HEK293 (cell line): ENCODE measurements around the gene CNMD.

Experiments used
- CTCF ChIA-PET: fragments of 350-600 bp; formaldehyde crosslinking; extraction: SDS; loops from one replicate; lab custom pipeline; 2021; ENCODE audit warnings: antibody characterized with exemption; lab: Yijun Ruan, JAX
- POLR2A ChIA-PET: fragments of 300-600 bp; formaldehyde crosslinking; extraction: SDS; loops from one replicate; lab custom pipeline; 2020; ENCODE audit warnings: antibody characterized with exemption, inconsistent platforms; lab: Yijun Ruan, JAX
- H3K27ac ChIP-seq: fragments of 200-500 bp; sonication (Bioruptor generic); 2 replicates; pipeline ENCODE4 v1.5.1; 2014; ENCODE audit warnings: low read depth, low read length, control low read depth, inconsistent platforms; ENCODE audit errors: extremely low read depth
- H3K36me3 ChIP-seq, 2 experiments: fragments of 200-500 bp in 1 of 2; sonication (Bioruptor generic) in 1 of 2; 1 replicate in 1 of 2; 2 replicates in 1 of 2; pipeline ENCODE4 v1.5.1; 2014 to 2017; ENCODE audit warnings: inconsistent platforms in 2 of 2, low read length in 2 of 2; ENCODE audit not compliant: control insufficient read depth in 2 of 2, insufficient read depth in 1 of 2
- H3K4me1 ChIP-seq: fragments of 200-500 bp; sonication (Bioruptor generic); 2 replicates; pipeline ENCODE4 v1.5.1; 2014; ENCODE audit warnings: mild to moderate bottlenecking, low read length, inconsistent platforms; ENCODE audit not compliant: control insufficient read depth, insufficient read depth
- H3K4me3 ChIP-seq: 2 replicates; pipeline ENCODE4 v1.5.1; 2011; ENCODE audit warnings: low read depth, mild to moderate bottlenecking, control low read depth, low read length, moderate library complexity
- H3K9me3 ChIP-seq: fragments of 200-500 bp; sonication (Bioruptor generic); 2 replicates; pipeline ENCODE4 v1.5.1; 2014; ENCODE audit warnings: low read depth, low read length, inconsistent platforms; ENCODE audit not compliant: control insufficient read depth, insufficient read depth
- GLIS1 ChIP-seq: fragments of 450-650 bp; formaldehyde crosslinking; IDR thresholded peaks from 2 replicates; pipeline ENCODE4 v1.5.1; 2016; ENCODE audit warnings: missing biosample characterization, missing genetic modification characterization
- REPIN1 ChIP-seq: fragments of 450-650 bp; formaldehyde crosslinking; IDR thresholded peaks from 2 replicates; pipeline ENCODE4 v1.5.1; 2017; ENCODE audit warnings: missing biosample characterization, missing genetic modification characterization, low read depth
- ZEB2 ChIP-seq: fragments of 450-650 bp; formaldehyde crosslinking; IDR thresholded peaks from 2 replicates; pipeline ENCODE4 v1.5.1; 2016; ENCODE audit warnings: missing biosample characterization, missing genetic modification characterization
- ZFP41 ChIP-seq: fragments of 450-650 bp; formaldehyde crosslinking; IDR thresholded peaks from 2 replicates; pipeline ENCODE4 v1.5.1; 2016; ENCODE audit warnings: missing biosample characterization, missing genetic modification characterization, borderline replicate concordance
- ZFP69B ChIP-seq: fragments of 450-650 bp; formaldehyde crosslinking; IDR thresholded peaks from 2 replicates; pipeline ENCODE4 v1.5.1; 2016; ENCODE audit warnings: missing biosample characterization, missing genetic modification characterization
- ZNF114 ChIP-seq: fragments of 450-650 bp; formaldehyde crosslinking; IDR thresholded peaks from 2 replicates; pipeline ENCODE4 v1.5.0; 2017; ENCODE audit warnings: missing biosample characterization, missing genetic modification characterization
- ZNF138 ChIP-seq: fragments of 450-650 bp; formaldehyde crosslinking; IDR thresholded peaks from 2 replicates; pipeline ENCODE4 v1.5.1; 2016; ENCODE audit warnings: missing biosample characterization, missing genetic modification characterization, borderline replicate concordance
- ZNF146 ChIP-seq: fragments of 450-650 bp; formaldehyde crosslinking; IDR thresholded peaks from 2 replicates; pipeline ENCODE4 v1.5.1; 2016; ENCODE audit warnings: missing biosample characterization, missing genetic modification characterization
- ZNF155 ChIP-seq: fragments of 450-650 bp; formaldehyde crosslinking; IDR thresholded peaks from 2 replicates; pipeline ENCODE4 v1.5.1; 2016; ENCODE audit warnings: missing biosample characterization, missing genetic modification characterization
- ZNF19 ChIP-seq: fragments of 450-650 bp; formaldehyde crosslinking; IDR thresholded peaks from 2 replicates; pipeline ENCODE4; 2016; ENCODE audit warnings: missing biosample characterization, missing genetic modification characterization, low read depth
- ZNF391 ChIP-seq: fragments of 450-650 bp; formaldehyde crosslinking; IDR thresholded peaks from 2 replicates; pipeline ENCODE4 v1.5.1; 2016; ENCODE audit warnings: low read depth, missing biosample characterization, missing genetic modification characterization, borderline replicate concordance
- ZNF404 ChIP-seq: fragments of 450-650 bp; formaldehyde crosslinking; IDR thresholded peaks from 2 replicates; pipeline ENCODE4 v1.5.1; 2017; ENCODE audit warnings: missing biosample characterization, missing genetic modification characterization
- ZNF571 ChIP-seq: fragments of 450-650 bp; formaldehyde crosslinking; IDR thresholded peaks from 2 replicates; pipeline ENCODE4 v1.5.0; 2017; ENCODE audit warnings: missing biosample characterization, missing genetic modification characterization
- ZNF654 ChIP-seq: fragments of 450-650 bp; formaldehyde crosslinking; IDR thresholded peaks from 2 replicates; pipeline ENCODE4 v1.5.1; 2016; ENCODE audit warnings: low read depth, missing biosample characterization, missing genetic modification characterization
- ZNF658 ChIP-seq: fragments of 450-650 bp; formaldehyde crosslinking; IDR thresholded peaks from 2 replicates; pipeline ENCODE4; 2016; ENCODE audit warnings: missing biosample characterization, missing genetic modification characterization
- ZNF707 ChIP-seq: fragments of 450-650 bp; formaldehyde crosslinking; IDR thresholded peaks from 2 replicates; pipeline ENCODE4 v1.5.1; 2016; ENCODE audit warnings: missing biosample characterization, missing genetic modification characterization
- ZNF837 ChIP-seq: fragments of 450-650 bp; formaldehyde crosslinking; IDR thresholded peaks from 2 replicates; pipeline ENCODE4 v1.5.1; 2016; ENCODE audit warnings: missing biosample characterization, missing genetic modification characterization
- TF ChIP-seq, protein P1 (sequence below): sonication (generic); formaldehyde crosslinking; IDR thresholded peaks from 2 replicates; pipeline ENCODE4 v1.8.1; 2022; ENCODE audit warnings: mild to moderate bottlenecking, moderate library complexity, missing genetic modification reagents
- TF ChIP-seq, protein P2 (sequence below): fragments of 450-650 bp; formaldehyde crosslinking; IDR thresholded peaks from 2 replicates; pipeline ENCODE4 v1.5.1; 2016; ENCODE audit warnings: missing biosample characterization, missing genetic modification characterization
- TF ChIP-seq, protein P3 (sequence below): fragments of 450-650 bp; formaldehyde crosslinking; IDR thresholded peaks from 2 replicates; pipeline ENCODE4 v1.5.1; 2016; ENCODE audit warnings: missing biosample characterization, missing genetic modification characterization
- TF ChIP-seq, protein P4 (sequence below): fragments of 450-650 bp; formaldehyde crosslinking; IDR thresholded peaks from 2 replicates; pipeline ENCODE4 v1.5.1; 2016; ENCODE audit warnings: missing biosample characterization, missing genetic modification characterization
- TF ChIP-seq, protein P5 (sequence below): fragments of 450-650 bp; formaldehyde crosslinking; conservative IDR thresholded peaks from 2 replicates; pipeline ENCODE4 v1.5.1; 2016; ENCODE audit warnings: low read depth, missing biosample characterization, missing genetic modification characterization
- TF ChIP-seq, protein P6 (sequence below): fragments of 450-650 bp; IDR thresholded peaks from 2 replicates; pipeline ENCODE4 v1.5.1; 2018; ENCODE audit warnings: missing biosample characterization, missing genetic modification characterization

The CNMD gene

DNA sequence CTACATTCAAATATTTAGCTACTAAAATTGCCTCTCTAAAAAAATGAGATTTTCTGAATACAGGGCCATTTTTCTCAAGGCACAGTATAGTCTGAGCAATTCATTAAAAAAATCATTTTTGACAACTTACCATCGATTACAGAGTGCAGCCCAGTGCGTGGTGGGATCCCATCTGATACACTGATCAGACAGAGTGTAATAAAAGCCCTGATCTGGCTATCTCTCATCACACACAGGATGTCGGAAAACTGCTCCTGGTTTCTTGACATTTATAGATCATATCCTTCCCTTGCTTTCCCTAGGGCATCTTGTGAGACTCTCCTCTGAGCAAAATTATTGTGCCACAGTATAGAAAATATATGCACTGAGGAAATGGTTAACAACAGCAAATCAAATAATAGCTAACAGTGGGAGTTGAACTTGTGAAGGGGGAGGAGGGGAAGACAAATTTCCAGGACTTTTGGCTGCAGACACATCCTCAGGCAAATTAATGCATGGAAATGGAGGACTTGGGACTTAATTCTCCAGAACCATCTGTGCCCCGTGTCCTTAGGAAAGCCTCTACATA lies 28.4 kb upstream of the CNMD start:
- CTCF ChIA-PET, result interaction anchor here (1.0 kb wide), 1 partner anchor 159 kb away, joined by 6 read pairs; no protein-coding TSS in a partner anchor

DNA sequence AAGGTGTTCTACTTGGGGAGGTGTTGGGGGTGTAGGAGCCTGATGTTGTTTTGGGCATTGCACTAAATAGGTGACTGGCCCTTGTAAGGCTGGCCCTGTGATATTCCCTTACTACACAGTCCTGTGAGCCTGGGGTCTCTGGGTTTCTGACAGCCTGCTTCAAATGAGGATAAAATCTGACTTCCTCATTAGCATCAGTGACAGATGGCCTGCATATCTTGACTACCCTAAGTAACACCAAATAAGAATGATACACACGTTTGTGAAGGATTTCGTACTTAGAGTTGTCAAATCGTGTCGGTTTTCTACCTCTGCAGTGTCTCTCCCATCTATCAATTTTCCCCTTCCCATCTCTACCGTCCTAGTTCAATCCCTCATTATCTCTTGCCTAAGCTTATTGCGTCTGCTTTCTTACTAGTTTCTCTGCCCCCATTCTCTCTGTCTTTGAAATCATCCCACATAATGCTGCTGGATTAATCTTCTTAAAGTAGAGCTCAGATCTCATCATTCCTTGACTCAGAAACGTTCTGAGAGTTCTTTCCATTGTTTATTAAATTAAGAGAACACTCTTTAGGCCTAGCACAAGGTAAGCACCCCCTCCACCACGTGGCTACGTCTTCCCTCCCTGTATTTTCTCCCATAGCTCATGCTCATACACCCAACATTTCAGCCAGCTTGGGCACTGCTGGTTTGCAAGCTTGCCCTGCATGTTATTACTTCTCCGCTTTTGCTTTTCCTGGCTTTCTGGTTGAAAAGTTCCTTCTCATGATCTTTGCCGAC lies 26.2 kb upstream of the CNMD start:
- Histone ChIP-seq H3K4me3 (no peak overlapping the region), H3K9me3 (no peaks in the 10 kb centered on the region), H3K36me3 (no peaks in the 10 kb centered on the region), H3K4me1 (no peaks in the 10 kb centered on the region), H3K27ac (no peak overlapping the region)
- CTCF ChIA-PET, result interaction anchor here (0.5 to 1.6 kb wide), 2 partner anchors 42 to 44 kb away, joined by 3 to 6 read pairs; no protein-coding TSS in a partner anchor
- POLR2A ChIA-PET, result no interaction called here
- TF ChIP-seq ZFP69B (tag by site-specific recombination), result no peak
- no peak for TF ChIP-seq ZNF138 (tag by site-specific recombination)
- no peak for TF ChIP-seq ZNF837 (tag by site-specific recombination)
- TF ChIP-seq ZNF658 (tag by site-specific recombination), result no peak
- TF ChIP-seq, protein P1, sequence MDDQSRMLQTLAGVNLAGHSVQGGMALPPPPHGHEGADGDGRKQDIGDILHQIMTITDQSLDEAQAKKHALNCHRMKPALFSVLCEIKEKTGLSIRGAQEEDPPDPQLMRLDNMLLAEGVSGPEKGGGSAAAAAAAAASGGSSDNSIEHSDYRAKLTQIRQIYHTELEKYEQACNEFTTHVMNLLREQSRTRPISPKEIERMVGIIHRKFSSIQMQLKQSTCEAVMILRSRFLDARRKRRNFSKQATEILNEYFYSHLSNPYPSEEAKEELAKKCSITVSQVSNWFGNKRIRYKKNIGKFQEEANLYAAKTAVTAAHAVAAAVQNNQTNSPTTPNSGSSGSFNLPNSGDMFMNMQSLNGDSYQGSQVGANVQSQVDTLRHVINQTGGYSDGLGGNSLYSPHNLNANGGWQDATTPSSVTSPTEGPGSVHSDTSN (CRISPR knock-in tag), result no peak
- TF ChIP-seq GLIS1 (tag by site-specific recombination), result no peak
- TF ChIP-seq, protein P2, sequence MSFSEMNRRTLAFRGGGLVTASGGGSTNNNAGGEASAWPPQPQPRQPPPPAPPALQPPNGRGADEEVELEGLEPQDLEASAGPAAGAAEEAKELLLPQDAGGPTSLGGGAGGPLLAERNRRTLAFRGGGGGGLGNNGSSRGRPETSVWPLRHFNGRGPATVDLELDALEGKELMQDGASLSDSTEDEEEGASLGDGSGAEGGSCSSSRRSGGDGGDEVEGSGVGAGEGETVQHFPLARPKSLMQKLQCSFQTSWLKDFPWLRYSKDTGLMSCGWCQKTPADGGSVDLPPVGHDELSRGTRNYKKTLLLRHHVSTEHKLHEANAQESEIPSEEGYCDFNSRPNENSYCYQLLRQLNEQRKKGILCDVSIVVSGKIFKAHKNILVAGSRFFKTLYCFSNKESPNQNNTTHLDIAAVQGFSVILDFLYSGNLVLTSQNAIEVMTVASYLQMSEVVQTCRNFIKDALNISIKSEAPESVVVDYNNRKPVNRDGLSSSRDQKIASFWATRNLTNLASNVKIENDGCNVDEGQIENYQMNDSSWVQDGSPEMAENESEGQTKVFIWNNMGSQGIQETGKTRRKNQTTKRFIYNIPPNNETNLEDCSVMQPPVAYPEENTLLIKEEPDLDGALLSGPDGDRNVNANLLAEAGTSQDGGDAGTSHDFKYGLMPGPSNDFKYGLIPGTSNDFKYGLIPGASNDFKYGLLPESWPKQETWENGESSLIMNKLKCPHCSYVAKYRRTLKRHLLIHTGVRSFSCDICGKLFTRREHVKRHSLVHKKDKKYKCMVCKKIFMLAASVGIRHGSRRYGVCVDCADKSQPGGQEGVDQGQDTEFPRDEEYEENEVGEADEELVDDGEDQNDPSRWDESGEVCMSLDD (tag by site-specific recombination), result no peak

More for the DNA sequence above, 28.4 kb upstream of the CNMD start:
- Histone ChIP-seq H3K4me3 (no peak overlapping the region), H3K4me1 (no peaks in the 10 kb centered on the region), H3K27ac (no peak overlapping the region), H3K36me3 (no peaks in the 10 kb centered on the region), H3K9me3 (no peaks in the 10 kb centered on the region)
- POLR2A ChIA-PET, result no interaction called here
- TF ChIP-seq ZEB2 (no peak), ZFP41 (no peak), ZNF391 (tag by site-specific recombination) (no peak), ZNF114 (no peak), ZNF654 (tag by site-specific recombination) (no peak), ZNF155 (tag by site-specific recombination) (no peak), ZNF404 (tag by site-specific recombination) (no peak), ZNF19 (tag by site-specific recombination) (no peak), REPIN1 (tag by site-specific recombination) (no peak), ZNF707 (tag by site-specific recombination) (no peak), ZNF146 (tag by site-specific recombination) (no peak), ZNF571 (tag by site-specific recombination) (no peak)
- TF ChIP-seq, protein P3, sequence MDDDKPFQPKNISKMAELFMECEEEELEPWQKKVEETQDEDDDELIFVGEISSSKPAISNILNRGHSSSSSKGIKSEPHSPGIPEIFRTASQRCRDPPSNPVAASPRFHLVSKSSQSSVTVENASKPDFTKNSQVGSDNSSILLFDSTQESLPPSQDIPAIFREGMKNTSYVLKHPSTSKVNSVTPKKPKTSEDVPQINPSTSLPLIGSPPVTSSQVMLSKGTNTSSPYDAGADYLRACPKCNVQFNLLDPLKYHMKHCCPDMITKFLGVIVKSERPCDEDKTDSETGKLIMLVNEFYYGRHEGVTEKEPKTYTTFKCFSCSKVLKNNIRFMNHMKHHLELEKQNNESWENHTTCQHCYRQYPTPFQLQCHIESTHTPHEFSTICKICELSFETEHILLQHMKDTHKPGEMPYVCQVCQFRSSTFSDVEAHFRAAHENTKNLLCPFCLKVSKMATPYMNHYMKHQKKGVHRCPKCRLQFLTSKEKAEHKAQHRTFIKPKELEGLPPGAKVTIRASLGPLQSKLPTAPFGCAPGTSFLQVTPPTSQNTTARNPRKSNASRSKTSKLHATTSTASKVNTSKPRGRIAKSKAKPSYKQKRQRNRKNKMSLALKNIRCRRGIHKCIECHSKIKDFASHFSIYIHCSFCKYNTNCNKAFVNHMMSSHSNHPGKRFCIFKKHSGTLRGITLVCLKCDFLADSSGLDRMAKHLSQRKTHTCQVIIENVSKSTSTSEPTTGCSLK (tag by site-specific recombination), result no peak
- TF ChIP-seq, protein P4, sequence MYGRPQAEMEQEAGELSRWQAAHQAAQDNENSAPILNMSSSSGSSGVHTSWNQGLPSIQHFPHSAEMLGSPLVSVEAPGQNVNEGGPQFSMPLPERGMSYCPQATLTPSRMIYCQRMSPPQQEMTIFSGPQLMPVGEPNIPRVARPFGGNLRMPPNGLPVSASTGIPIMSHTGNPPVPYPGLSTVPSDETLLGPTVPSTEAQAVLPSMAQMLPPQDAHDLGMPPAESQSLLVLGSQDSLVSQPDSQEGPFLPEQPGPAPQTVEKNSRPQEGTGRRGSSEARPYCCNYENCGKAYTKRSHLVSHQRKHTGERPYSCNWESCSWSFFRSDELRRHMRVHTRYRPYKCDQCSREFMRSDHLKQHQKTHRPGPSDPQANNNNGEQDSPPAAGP (tag by site-specific recombination), result no peak
- TF ChIP-seq, protein P5, sequence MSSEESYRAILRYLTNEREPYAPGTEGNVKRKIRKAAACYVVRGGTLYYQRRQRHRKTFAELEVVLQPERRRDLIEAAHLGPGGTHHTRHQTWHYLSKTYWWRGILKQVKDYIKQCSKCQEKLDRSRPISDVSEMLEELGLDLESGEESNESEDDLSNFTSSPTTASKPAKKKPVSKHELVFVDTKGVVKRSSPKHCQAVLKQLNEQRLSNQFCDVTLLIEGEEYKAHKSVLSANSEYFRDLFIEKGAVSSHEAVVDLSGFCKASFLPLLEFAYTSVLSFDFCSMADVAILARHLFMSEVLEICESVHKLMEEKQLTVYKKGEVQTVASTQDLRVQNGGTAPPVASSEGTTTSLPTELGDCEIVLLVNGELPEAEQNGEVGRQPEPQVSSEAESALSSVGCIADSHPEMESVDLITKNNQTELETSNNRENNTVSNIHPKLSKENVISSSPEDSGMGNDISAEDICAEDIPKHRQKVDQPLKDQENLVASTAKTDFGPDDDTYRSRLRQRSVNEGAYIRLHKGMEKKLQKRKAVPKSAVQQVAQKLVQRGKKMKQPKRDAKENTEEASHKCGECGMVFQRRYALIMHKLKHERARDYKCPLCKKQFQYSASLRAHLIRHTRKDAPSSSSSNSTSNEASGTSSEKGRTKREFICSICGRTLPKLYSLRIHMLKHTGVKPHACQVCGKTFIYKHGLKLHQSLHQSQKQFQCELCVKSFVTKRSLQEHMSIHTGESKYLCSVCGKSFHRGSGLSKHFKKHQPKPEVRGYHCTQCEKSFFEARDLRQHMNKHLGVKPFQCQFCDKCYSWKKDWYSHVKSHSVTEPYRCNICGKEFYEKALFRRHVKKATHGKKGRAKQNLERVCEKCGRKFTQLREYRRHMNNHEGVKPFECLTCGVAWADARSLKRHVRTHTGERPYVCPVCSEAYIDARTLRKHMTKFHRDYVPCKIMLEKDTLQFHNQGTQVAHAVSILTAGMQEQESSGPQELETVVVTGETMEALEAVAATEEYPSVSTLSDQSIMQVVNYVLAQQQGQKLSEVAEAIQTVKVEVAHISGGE (tag by site-specific recombination), result no peak
- TF ChIP-seq, protein P6, sequence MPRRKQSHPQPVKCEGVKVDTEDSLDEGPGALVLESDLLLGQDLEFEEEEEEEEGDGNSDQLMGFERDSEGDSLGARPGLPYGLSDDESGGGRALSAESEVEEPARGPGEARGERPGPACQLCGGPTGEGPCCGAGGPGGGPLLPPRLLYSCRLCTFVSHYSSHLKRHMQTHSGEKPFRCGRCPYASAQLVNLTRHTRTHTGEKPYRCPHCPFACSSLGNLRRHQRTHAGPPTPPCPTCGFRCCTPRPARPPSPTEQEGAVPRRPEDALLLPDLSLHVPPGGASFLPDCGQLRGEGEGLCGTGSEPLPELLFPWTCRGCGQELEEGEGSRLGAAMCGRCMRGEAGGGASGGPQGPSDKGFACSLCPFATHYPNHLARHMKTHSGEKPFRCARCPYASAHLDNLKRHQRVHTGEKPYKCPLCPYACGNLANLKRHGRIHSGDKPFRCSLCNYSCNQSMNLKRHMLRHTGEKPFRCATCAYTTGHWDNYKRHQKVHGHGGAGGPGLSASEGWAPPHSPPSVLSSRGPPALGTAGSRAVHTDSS (tag by site-specific recombination), result no peak
